ENCODE measurements around the gene NHLH1.

The NHLH1 gene

GRCh38 chr1:160366731-160367515, at the start of gene NHLH1:
TSS of gene NHLH1 (plus strand) at chr1:160367071. CDS start at chr1:160370732, 3,661 bp downstream.
- no peak for DNase-seq

- no peak for DNase-seq
These were observed 44.0 kb upstream of the NHLH1 start for GRCh38 chr1:160322831-160323230.

- DNase-seq = peak; percentile 83
These were observed 41.6 kb upstream of the NHLH1 start for GRCh38 chr1:160325252-160325651.

- DNase-seq = no peak
These were observed 40.5 kb upstream of the NHLH1 start for GRCh38 chr1:160326418-160326817.

DNA sequence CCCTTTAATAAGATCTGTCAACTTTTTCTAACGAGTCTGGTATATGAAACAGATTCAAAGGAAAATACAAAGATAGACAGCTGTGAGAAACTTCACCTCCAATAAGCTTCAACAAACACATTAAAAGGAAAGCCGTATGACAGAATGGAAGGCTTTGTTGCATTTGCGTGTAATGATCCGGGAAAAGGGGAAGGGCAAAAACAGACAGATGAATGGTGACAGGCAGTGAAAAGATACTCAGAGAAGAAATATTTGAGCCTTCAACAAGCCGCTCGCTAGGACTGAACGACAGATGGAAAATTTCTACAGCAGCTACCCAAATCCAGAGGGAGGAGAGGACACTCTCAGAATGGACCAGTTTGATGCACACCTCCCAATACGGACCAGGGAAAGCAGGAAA, 38.7 kb upstream of the NHLH1 start:
- no peak for DNase-seq

DNA sequence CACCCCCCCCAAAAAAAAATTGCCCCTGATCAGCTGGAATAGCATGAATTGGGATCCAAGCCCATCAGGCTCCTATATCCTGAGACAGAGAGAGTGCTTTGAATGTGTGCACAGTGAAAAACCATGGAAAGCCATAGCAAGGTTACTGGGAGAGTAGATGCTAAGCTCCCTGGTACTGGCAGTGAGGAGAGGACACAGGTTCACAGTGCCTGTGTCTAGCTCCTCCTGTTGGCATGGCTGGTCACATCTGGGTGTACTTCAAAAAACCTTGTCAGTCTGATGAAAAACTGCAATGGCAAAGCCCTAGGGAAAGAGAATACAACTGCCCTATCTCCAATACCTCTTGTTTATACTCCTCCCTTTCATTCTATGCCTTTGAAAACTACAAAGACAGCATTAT, 36.8 kb upstream of the NHLH1 start:
- no peak for DNase-seq

GRCh38 chr1:160332516-160332915, 34.4 kb upstream of the NHLH1 start:
- DNase-seq = no peak

DNA sequence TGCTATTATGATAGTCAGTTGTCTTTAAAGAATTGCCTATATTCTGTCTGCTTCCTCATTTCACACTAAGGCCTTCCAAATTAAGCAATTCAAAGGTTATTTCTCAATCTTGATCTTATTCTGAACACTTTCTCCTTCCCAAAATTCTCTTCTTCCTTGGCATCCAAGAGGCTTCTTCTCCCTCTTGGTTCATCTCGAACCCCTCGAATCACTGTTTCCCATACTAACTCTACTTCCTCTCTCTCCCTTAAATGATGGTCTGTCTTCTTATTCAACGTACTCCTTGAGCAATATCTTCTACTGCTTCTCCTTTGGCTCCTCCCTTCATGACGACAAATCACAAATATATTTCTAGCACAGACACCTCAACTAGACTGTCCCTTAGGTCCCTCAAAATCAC, 28.3 kb upstream of the NHLH1 start:
- no peak for DNase-seq

DNA sequence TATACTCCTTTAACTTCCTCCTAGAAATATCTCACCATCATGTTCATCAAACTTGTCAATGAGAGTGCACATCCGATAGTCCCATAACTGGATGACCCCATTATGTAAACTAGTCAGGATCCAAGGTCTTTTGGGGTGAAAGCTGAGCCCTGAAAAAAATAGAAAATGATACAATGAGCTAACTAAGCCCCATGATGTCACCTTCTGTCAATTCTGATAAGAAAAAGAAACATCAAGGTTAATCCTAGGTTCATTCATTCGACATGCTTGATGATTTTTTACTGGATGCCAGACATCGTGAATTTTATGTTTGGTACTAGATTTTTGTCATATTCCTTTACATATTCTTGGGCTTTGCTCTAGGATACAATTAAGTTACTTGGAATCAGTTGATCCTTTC, 26.7 kb upstream of the NHLH1 start:
- DNase-seq = no peak

DNA sequence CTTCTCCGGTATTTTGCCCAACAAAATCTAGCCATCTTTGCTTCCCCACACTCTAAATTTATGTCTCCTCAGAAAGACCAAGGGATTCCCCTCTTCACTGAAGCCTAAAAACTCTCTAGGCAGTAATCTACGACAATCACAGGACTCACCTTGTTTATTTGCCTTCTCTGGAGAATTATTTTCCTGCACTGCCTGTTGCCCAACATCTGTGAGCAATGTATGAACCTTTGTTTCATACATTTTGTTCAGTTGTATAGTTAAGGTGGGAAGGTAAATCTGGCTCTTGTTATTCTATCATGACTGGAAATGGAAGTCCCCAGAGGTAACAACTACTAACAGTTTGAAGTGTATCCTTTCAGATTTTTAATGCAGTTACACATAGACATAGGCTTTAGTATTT, 26.0 kb upstream of the NHLH1 start:
- no peak for DNase-seq

GRCh38 chr1:160342526-160342925, 24.3 kb upstream of the NHLH1 start:
- no peak for DNase-seq

DNA sequence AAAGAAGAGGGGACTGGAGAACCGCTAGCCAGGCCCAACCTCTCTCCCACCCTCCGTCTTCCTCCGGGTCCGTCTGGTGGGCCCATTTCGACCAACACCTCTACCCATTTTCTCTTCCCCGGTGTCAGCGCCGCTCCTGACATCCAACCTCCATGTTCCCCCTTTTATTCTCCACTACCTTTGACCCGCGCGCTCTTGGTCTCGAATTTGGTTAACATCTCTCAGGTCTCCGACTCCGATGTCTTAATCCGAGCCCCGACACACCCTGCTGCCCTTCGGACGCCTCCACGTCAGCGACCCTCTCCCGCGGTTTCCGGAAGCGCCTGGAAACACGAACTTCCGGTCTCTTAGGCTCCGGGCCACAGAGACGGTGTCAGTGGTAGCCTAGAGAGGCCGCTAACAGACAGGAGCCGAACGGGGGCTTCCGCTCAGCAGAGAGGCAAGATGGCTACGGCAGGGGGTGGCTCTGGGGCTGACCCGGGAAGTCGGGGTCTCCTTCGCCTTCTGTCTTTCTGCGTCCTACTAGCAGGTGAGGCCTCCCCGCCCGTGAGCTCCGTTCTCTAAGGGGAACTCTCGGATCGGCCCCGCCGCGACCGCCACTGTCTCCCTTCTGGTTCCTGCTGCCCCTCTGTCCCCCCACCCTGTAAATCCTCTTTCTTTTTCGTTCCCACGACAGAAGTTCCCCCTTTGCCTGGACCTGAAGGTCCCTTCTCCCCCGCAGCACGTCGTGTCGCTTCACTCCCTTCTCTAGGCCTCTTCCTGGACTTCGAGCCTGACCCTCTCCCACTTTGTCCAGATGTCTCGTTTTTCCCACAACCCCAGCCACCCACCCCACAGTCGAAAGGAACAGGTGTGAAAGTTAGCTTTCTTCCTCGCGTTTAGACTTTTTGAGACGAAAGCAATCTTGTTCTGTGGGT, 23.7 kb upstream of the NHLH1 start, which contains the start of the genes COPA and NCSTN:
Gene COPA, minus strand, starts transcription at position 298 of the 917 bp plus-strand sequence. Its CDS starts 80 bp downstream, at position 218.
Gene NCSTN, plus strand, starts transcription at position 431 of the 917 bp plus-strand sequence. Its CDS starts 14 bp downstream, at position 445.
- peak; percentile 89 for DNase-seq

DNA sequence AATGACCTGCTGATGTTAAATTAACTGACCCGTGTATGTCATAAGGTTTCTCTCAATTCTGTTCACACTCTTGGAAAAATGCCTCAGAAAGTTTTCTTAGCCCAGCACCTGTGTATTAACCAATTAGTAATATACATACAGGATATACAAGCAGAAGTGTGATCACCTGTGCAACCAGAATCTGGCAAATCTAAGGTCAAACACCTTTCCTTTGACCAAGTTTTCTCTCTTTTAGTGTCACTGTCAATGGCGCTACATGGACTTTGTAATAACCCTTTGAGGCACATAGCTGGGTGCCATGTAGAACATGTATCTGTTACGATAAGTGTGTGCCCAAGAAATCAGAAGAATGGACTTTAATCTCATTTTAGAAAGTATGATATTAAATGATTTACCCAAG, 22.6 kb upstream of the NHLH1 start:
- no peak for DNase-seq

DNA sequence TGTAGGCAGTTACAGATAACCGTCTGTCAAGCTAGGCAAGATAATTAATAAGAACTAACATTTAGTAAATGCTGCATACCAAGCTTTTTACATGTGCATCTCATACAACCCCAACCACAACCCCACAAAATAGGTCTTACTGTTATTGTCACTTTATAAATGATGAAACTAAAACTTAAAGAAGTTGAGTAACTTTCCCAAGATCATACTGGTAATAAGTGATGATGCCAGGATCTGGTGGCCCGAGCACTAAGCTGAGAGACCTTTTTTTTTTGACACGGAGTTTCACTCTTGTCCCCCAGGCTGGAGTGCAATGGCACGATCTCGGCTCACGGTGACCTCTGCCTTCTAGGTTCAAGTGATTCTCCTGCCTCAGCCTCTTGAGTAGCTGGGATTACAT, 21.9 kb upstream of the NHLH1 start:
- no peak for DNase-seq

DNA sequence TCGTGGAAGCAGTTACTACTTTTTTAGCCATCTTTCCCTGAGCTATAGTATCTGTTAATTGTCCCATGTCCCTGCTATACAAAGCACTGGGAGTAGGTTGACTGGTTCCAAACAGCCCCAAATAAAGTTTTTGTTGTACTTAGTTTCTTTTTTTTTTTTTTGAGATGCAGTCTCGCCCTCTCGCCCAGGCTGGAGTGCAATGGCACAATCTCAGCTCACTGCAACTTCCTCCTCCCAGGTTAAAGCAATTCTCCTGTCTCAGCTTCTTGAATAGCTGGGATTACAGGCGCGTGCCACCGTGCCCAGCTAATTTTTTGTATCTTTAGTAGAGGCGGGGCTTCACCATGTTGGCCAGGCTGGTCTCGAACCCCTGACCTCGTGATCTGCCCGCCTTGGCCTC, 20.4 kb upstream of the NHLH1 start:
- no peak for DNase-seq

GRCh38 chr1:160346958-160347357, 19.9 kb upstream of the NHLH1 start:
- no peak for DNase-seq

DNA sequence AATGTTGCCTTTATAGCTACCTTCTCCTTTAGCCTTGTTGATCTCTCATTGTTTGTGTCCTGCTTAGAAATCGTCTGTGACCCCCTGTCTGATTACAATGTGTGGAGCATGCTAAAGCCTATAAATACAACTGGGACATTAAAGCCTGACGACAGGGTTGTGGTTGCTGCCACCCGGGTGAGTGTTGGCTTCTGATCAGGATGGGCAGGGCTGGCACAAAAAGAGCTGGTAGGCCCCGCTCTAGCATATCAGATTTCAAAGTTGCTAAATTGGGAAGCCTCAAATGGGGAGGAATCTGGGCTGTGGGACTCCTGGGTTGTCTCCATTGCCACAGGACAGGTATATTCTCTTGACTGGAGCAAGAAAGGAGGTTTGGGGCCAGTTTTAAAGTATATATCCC, 15.2 kb upstream of the NHLH1 start:
- DNase-seq = no peak

DNA sequence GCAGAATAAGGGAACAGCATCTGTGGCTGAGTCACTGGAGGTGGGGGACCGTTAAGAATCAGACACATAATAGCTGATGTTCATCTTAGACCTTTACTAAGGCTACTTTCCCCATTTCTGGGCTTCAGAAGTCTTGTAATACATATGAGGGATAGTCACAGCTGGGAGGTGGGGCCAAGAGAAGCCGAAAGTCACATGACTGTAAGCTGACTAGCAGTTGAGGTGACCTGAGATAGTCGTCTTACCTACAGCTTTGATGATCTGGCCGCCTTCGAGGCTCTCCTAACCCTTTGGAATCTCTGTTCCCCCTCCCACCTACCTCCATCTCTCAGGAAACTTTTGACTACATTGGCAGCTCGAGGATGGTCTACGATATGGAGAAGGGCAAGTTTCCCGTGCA, 14.3 kb upstream of the NHLH1 start:
- no peak for DNase-seq

GRCh38 chr1:160353223-160353622, 13.6 kb upstream of the NHLH1 start:
- DNase-seq = no peak

DNA sequence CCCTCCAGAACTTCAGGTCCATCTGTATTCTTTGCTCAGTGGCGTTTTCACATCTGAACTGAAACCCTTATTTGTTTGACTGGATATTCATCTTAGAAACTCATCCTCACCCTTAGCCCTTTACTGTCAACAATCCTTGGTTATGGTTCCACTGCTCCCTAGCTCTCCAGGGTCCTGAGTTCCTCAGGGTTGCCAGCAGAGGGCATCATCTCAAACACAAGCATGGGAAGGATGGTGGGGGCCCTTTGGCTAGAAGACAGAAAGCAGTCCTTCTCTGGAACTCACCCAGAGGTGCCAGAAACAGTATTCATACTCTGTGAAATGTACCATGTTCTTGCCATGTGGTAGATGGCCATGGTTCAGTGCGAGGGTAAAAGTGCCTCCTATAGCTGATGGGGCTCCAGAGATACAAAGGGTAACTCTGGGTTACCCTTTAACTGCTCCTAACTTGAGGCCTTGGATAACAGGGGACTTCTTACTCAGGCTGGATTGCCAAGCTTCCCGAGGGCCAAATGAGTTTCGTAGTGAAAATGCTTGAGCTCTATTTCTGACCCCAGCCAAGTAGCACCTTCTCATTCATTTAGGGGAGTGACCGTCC, 12.4 kb upstream of the NHLH1 start:
- no peak for DNase-seq

- DNase-seq = no peak
These were observed 9.4 kb upstream of the NHLH1 start for GRCh38 chr1:160357286-160358002.

DNA sequence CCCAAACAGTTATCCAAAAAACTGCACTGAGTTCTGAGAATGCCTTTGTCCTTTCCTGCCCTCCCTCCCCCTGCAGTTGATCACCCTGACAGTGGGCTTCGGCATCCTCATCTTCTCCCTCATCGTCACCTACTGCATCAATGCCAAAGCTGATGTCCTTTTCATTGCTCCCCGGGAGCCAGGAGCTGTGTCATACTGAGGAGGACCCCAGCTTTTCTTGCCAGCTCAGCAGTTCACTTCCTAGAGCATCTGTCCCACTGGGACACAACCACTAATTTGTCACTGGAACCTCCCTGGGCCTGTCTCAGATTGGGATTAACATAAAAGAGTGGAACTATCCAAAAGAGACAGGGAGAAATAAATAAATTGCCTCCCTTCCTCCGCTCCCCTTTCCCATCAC, 8.8 kb upstream of the NHLH1 start:
- DNase-seq = no peak

Measured in NCI-H510A (cell line).